ENCODE measurements around the gene AGO1. TPM values are rescaled to one million over a fixed set of nuclear protein-coding genes. Genes with fewer than 3 reads are reported as not detected.

The AGO1 gene
- total RNA-seq, 2 experiments from 2014 or later = 15.2 to 16.3 TPM

- H3K27ac ChIP-seq (ENCODE audit: low read depth in 1 of 2, low read length in 2 of 2) = no peak overlapping the region
- DNase-seq (no peak), ATAC-seq (ENCODE audit: poor library complexity) (no peak)
- Mint-ChIP-seq H3K4me1 (ENCODE audit: low read depth) (no peaks in the 10 kb centered on the region), H3K36me3 (ENCODE audit: low read depth) (peaks cover 78% of the 10 kb centered on the region), H3K27me3 (no peaks in the 10 kb centered on the region), H3K4me3 (no peak overlapping the region), H3K9me3 (peaks cover 2% of the 10 kb centered on the region), H3K27ac (no peak overlapping the region)
- no peaks in the 10 kb centered on the region for H3K9me3 ChIP-seq (ENCODE audit: control insufficient read depth in 1 of 2, insufficient read depth in 1 of 2, low read length in 2 of 2)
- no peak for TF ChIP-seq CTCF (IDR thresholded peaks at IDR 0.05)
- intact Hi-C loops (cut with DNase I, micrococcal nuclease) = no loop called here
- ChIA-PET POLR2A (no interaction called here), CTCF (no interaction called here)
- H3K27me3 ChIP-seq (ENCODE audit: control insufficient read depth in 1 of 2, insufficient read depth in 2 of 2, low read length in 2 of 2) = no peaks in the 10 kb centered on the region
- no peak overlapping the region for H3K4me3 ChIP-seq (ENCODE audit: low read length)
- peaks cover 54% of the 10 kb centered on the region for H3K36me3 ChIP-seq (ENCODE audit: insufficient read depth, low read length)
- no peaks in the 10 kb centered on the region for H3K4me1 ChIP-seq (ENCODE audit: insufficient read depth, low read length)
Observed at GRCh38 chr1:35835398-35835797, 47.6 kb upstream of the AGO1 start.

DNA sequence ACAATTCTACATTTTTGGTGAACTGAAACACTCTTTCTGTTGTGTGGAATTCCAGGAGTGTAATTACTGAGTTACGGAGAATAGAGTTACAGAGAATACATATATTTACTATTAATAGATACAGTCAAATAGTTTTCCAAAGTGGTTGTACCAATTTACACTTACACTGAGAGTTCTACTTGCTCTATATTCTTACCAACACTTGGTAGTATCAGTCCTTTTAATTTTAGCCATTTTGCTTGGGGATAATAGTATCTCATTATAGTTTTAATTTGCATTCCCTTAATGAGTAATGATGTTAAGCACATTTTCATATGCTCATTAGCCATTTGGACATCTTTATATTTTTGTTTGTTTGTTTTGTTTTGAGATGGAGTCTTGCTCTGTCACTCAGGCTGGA, 46.3 kb upstream of the AGO1 start:
- no peak overlapping the region for H3K4me3 ChIP-seq (ENCODE audit: low read length)
- H3K27me3 ChIP-seq (ENCODE audit: control insufficient read depth in 1 of 2, insufficient read depth in 2 of 2, low read length in 2 of 2) = no peaks in the 10 kb centered on the region
- H3K9me3 ChIP-seq (ENCODE audit: control insufficient read depth in 1 of 2, insufficient read depth in 1 of 2, low read length in 2 of 2) = no peaks in the 10 kb centered on the region
- intact Hi-C loops (cut with DNase I, micrococcal nuclease) = no loop called here
- ATAC-seq (ENCODE audit: poor library complexity) (no peak), DNase-seq (no peak)
- Mint-ChIP-seq H3K27me3 (no peaks in the 10 kb centered on the region), H3K4me1 (ENCODE audit: low read depth) (no peaks in the 10 kb centered on the region), H3K4me3 (no peak overlapping the region), H3K27ac (no peak overlapping the region), H3K9me3 (peaks cover 2% of the 10 kb centered on the region), H3K36me3 (ENCODE audit: low read depth) (peaks cover 77% of the 10 kb centered on the region)
- ChIA-PET POLR2A (no interaction called here), CTCF (no interaction called here)
- TF ChIP-seq CTCF (IDR thresholded peaks at IDR 0.05) = no peak
- peaks cover 56% of the 10 kb centered on the region for H3K36me3 ChIP-seq (ENCODE audit: insufficient read depth, low read length)
- H3K27ac ChIP-seq (ENCODE audit: low read depth in 1 of 2, low read length in 2 of 2) = no peak overlapping the region
- H3K4me1 ChIP-seq (ENCODE audit: insufficient read depth, low read length) = no peaks in the 10 kb centered on the region

- no peak overlapping the region for H3K27ac ChIP-seq (ENCODE audit: low read depth in 1 of 2, low read length in 2 of 2)
- POLR2A ChIA-PET = no interaction called here
Observed at GRCh38 chr1:35838693-35839245, 44.2 kb upstream of the AGO1 start.

More at GRCh38 chr1:35838693-35839245, 44.2 kb upstream of the AGO1 start:
- Mint-ChIP-seq H3K27ac (no peak overlapping the region), H3K9me3 (peaks cover 2% of the 10 kb centered on the region), H3K36me3 (ENCODE audit: low read depth) (peaks cover 84% of the 10 kb centered on the region), H3K4me1 (ENCODE audit: low read depth) (no peaks in the 10 kb centered on the region), H3K27me3 (no peaks in the 10 kb centered on the region), H3K4me3 (no peak overlapping the region)
- Histone ChIP-seq H3K9me3 (ENCODE audit: control insufficient read depth in 1 of 2, insufficient read depth in 1 of 2, low read length in 2 of 2) (no peaks in the 10 kb centered on the region), H3K4me1 (ENCODE audit: insufficient read depth, low read length) (no peaks in the 10 kb centered on the region), H3K4me3 (ENCODE audit: low read length) (no peak overlapping the region), H3K27me3 (ENCODE audit: control insufficient read depth in 1 of 2, insufficient read depth in 2 of 2, low read length in 2 of 2) (no peaks in the 10 kb centered on the region), H3K36me3 (ENCODE audit: insufficient read depth, low read length) (peaks cover 51% of the 10 kb centered on the region)
- intact Hi-C loops (cut with DNase I, micrococcal nuclease) = no loop called here
- DNase-seq (no peak), ATAC-seq (ENCODE audit: poor library complexity) (no peak)
- no peak for TF ChIP-seq CTCF (IDR thresholded peaks at IDR 0.05)
- CTCF ChIA-PET = no interaction called here

Measured in CD4-positive, alpha-beta T cell (primary cell).